ENCODE measurements around the gene SFTPA2. TPM values are rescaled to one million over a fixed set of nuclear protein-coding genes. Genes with fewer than 3 reads are reported as not detected.
"Not testable (repeated sequence)": the region's sequence is repeated elsewhere in the genome, so short reads cannot be mapped to it uniquely, and the experiment has no call there.

SFTPA2 gene
- total RNA-seq, 2 donors from 2014 or later: not detected

- no peak overlapping the region for H3K4me3 ChIP-seq
- no peaks in the 10 kb centered on the region for H3K36me3 ChIP-seq
- DNase-seq (ENCODE audit: low spot score) (no peak), ATAC-seq (ENCODE audit: insufficient number of reproducible peaks, low FRiP score, low read depth) (no peak)
- no peak overlapping the region for H3K27ac ChIP-seq
- H3K27me3 ChIP-seq (replicated peaks; ENCODE audit: insufficient read depth): no peaks in the 10 kb centered on the region
- TF ChIP-seq CTCF (IDR thresholded peaks at IDR 0.05): no peak
- no peaks in the 10 kb centered on the region for H3K9me3 ChIP-seq
- H3K4me1 ChIP-seq (ENCODE audit: control insufficient read depth in 1 of 2, low read depth in 2 of 2): no peaks in the 10 kb centered on the region
Observed at GRCh38 chr10:79542626-79543025, 17.6 kb downstream of the SFTPA2 start.

- not testable (repeated sequence) for H3K36me3 ChIP-seq; H3K27ac ChIP-seq; H3K27me3 ChIP-seq (replicated peaks; ENCODE audit: insufficient read depth); H3K4me3 ChIP-seq; DNase-seq (ENCODE audit: low spot score); ATAC-seq (ENCODE audit: insufficient number of reproducible peaks, low FRiP score, low read depth); H3K4me1 ChIP-seq (ENCODE audit: control insufficient read depth in 1 of 2, low read depth in 2 of 2); H3K9me3 ChIP-seq
Observed at GRCh38 chr10:79540930-79541329, 19.3 kb downstream of the SFTPA2 start.

DNA sequence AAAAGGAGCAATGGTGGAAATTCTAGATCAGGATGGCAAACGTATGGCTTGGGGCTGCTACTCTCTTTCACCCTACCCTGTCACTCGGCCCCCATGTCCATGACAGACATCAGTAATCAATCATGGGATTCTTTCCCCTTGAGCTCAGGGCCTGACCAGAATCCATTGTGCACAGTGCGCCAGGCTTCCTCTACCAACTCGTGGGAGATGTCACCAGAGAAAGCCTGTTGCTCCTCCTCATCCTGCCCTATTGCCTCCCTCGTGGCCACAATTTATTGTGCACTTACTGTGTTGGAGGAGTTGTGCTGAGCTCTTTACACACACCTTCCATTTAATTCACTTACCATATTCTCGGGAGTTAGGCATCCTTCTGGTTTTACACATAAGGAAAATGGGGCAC, 21.9 kb downstream of the SFTPA2 start:
- H3K27ac ChIP-seq; H3K4me3 ChIP-seq; H3K4me1 ChIP-seq (ENCODE audit: control insufficient read depth in 1 of 2, low read depth in 2 of 2); H3K27me3 ChIP-seq (replicated peaks; ENCODE audit: insufficient read depth); DNase-seq (ENCODE audit: low spot score); H3K36me3 ChIP-seq; H3K9me3 ChIP-seq; ATAC-seq (ENCODE audit: insufficient number of reproducible peaks, low FRiP score, low read depth): not testable (repeated sequence)

DNA sequence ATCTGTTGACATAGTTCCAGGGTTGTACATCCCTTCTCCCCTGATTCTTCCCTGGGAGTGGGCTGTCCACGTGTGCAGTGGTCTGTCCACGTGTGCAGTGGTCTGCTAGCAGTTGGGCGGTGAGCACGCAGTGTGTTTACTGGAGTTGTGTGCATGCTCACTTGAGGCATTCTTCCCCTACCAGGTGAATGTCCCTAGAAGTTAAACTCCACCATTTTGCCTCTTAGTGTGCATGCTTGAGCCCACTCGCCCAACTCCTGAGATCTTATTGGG, 26.4 kb downstream of the SFTPA2 start:
- H3K4me1 ChIP-seq (ENCODE audit: control insufficient read depth in 1 of 2, low read depth in 2 of 2); H3K4me3 ChIP-seq; ATAC-seq (ENCODE audit: insufficient number of reproducible peaks, low FRiP score, low read depth); H3K9me3 ChIP-seq; H3K27ac ChIP-seq; H3K27me3 ChIP-seq (replicated peaks; ENCODE audit: insufficient read depth); H3K36me3 ChIP-seq; DNase-seq (ENCODE audit: low spot score): not testable (repeated sequence)

- not testable (repeated sequence) for DNase-seq (ENCODE audit: low spot score); H3K36me3 ChIP-seq; H3K27ac ChIP-seq; H3K27me3 ChIP-seq (replicated peaks; ENCODE audit: insufficient read depth); H3K9me3 ChIP-seq; ATAC-seq (ENCODE audit: insufficient number of reproducible peaks, low FRiP score, low read depth); H3K4me1 ChIP-seq (ENCODE audit: control insufficient read depth in 1 of 2, low read depth in 2 of 2); H3K4me3 ChIP-seq
Observed at GRCh38 chr10:79533142-79533902, 26.9 kb downstream of the SFTPA2 start.

- not testable (repeated sequence) for H3K27ac ChIP-seq; ATAC-seq (ENCODE audit: insufficient number of reproducible peaks, low FRiP score, low read depth); H3K27me3 ChIP-seq (replicated peaks; ENCODE audit: insufficient read depth); H3K9me3 ChIP-seq; DNase-seq (ENCODE audit: low spot score); H3K4me1 ChIP-seq (ENCODE audit: control insufficient read depth in 1 of 2, low read depth in 2 of 2); H3K36me3 ChIP-seq; H3K4me3 ChIP-seq
Observed at GRCh38 chr10:79528261-79528660, 31.9 kb downstream of the SFTPA2 start.

DNA sequence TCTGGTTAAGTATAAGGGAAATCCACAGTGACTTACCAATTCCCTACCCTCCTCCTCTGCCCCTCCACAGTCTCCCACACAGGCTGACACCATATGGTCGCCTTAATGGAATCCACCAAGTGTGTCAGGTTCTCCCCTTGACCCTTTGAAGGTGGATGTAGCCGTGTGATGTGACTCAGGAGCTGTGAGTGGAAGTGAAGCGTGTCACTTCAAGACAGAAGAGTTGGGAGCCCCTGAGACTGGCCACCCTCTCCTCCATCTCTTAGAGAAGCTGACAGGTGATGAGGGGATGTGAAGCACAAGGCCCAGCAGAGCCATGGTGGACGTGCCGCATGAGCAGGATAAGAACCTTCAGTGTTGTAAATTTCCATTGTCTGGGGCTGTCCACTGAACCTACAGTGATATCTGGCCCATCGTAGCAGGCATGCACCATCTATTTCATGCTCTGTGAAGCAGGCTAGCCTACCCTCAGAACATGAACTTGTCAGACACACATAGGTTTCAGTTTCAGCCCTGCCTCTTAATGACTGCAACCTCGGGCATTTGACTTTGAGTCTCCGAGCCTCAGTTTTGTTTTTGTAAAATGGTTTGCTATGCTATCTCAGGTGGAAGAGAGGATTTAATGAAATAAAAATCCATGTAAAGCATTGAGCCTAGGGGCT, 35.0 kb downstream of the SFTPA2 start:
- H3K4me1 ChIP-seq (ENCODE audit: control insufficient read depth in 1 of 2, low read depth in 2 of 2); H3K4me3 ChIP-seq; H3K27me3 ChIP-seq (replicated peaks; ENCODE audit: insufficient read depth); H3K27ac ChIP-seq; DNase-seq (ENCODE audit: low spot score); ATAC-seq (ENCODE audit: insufficient number of reproducible peaks, low FRiP score, low read depth); H3K36me3 ChIP-seq; H3K9me3 ChIP-seq: not testable (repeated sequence)

GRCh38 chr10:79523157-79523853, 36.9 kb downstream of the SFTPA2 start:
- ATAC-seq (ENCODE audit: insufficient number of reproducible peaks, low FRiP score, low read depth): not testable (repeated sequence)

GRCh38 chr10:79522464-79522863, 37.7 kb downstream of the SFTPA2 start:
- not testable (repeated sequence) for H3K27me3 ChIP-seq (replicated peaks; ENCODE audit: insufficient read depth); H3K36me3 ChIP-seq; H3K4me1 ChIP-seq (ENCODE audit: control insufficient read depth in 1 of 2, low read depth in 2 of 2); H3K4me3 ChIP-seq; H3K27ac ChIP-seq; H3K9me3 ChIP-seq; ATAC-seq (ENCODE audit: insufficient number of reproducible peaks, low FRiP score, low read depth); DNase-seq (ENCODE audit: low spot score)

More at GRCh38 chr10:79523157-79523853, 36.9 kb downstream of the SFTPA2 start:
- not testable (repeated sequence) for H3K4me1 ChIP-seq (ENCODE audit: control insufficient read depth in 1 of 2, low read depth in 2 of 2); H3K4me3 ChIP-seq; H3K27me3 ChIP-seq (replicated peaks; ENCODE audit: insufficient read depth); H3K36me3 ChIP-seq; H3K9me3 ChIP-seq; DNase-seq (ENCODE audit: low spot score); H3K27ac ChIP-seq

DNA sequence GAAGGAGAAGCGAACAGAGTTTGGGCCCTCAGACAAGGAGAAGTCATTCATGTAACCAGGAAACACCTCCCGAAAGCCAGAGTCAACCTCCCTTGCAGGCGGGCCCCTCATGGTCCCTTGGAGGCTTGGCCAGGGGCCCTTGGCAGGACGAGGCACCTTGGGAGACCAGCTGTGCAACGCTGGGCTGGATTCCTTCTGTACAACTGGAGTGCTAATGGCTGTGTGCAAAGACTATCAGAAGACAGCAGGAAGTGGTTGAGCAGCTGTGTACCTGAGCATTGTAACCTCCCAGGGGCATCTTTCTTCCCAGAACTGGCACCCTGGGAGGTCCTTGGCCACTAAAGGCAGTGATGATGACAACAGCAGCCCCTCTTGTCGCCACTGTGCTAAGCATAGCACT, 38.5 kb downstream of the SFTPA2 start:
- not testable (repeated sequence) for H3K4me3 ChIP-seq; H3K4me1 ChIP-seq (ENCODE audit: control insufficient read depth in 1 of 2, low read depth in 2 of 2); H3K36me3 ChIP-seq; DNase-seq (ENCODE audit: low spot score); H3K9me3 ChIP-seq; H3K27me3 ChIP-seq (replicated peaks; ENCODE audit: insufficient read depth); ATAC-seq (ENCODE audit: insufficient number of reproducible peaks, low FRiP score, low read depth); H3K27ac ChIP-seq

DNA sequence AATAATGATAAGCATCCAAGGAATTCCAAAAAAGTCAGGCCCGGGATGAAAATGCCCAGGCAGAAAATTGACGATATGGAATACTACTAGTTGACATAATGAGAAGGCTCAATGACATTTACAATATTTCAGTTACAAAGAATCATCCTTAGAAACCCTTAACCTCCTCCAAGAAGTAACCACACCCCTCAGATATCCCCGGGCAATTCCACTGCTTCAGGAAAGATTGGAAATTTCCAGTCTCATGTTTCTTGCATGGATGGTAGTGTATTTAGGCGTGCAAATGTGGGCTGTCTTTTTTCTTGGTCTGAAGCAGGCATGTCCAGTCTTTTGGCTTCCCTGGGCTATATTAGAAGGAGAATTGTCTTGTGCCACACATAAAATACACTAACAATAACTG, 42.6 kb downstream of the SFTPA2 start:
- not testable (repeated sequence) for H3K27me3 ChIP-seq (replicated peaks; ENCODE audit: insufficient read depth); H3K4me3 ChIP-seq; H3K27ac ChIP-seq; H3K9me3 ChIP-seq; H3K36me3 ChIP-seq; ATAC-seq (ENCODE audit: insufficient number of reproducible peaks, low FRiP score, low read depth); DNase-seq (ENCODE audit: low spot score); H3K4me1 ChIP-seq (ENCODE audit: control insufficient read depth in 1 of 2, low read depth in 2 of 2)

Data from thoracic aorta (tissue), 2 donors.